Measurements from ENCODE around the gene CGNL1.
A peak's percentile ranks its signal among the peaks of the same experiment; 100 is the strongest.

The CGNL1 gene

DNA sequence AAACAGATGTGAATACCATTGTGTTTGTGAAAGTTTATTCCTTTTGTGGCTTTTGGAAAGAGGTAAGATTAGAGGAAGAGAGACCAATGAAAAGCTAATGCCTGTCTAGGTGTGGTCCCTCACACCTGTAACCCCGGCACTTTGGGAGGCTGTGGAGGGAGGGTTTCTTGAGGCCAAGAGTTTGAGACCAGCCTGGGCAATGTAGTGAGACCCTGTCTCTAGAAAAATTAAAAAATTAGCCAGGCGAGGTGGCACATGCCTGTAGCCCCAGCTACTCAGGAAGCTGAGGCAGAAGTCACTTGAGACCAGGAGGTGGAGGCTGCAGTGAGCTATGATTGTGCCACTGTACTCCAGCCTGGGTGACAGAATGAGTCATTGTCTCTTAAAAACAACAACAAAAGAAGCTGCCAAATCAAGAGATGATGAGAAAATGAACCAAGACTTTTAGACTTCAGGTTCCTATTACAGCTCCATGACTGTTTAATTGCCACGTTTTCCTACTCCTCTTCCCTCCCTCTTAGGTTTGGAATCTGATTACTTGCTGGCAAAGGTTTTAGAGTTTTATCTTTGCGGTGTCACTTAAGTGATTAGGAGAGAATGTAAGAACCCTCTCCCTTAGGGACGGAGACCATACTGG, 68.7 kb downstream of the CGNL1 start (continued):
- TF ChIP-seq ZNF416 (tag by site-specific recombination; IDR thresholded peaks at IDR 0.05) (no peak), ZNF555 (tag by site-specific recombination; conservative IDR thresholded peaks at IDR 0.05) (no peak), ZBTB8A (tag by site-specific recombination; IDR thresholded peaks at IDR 0.05) (no peak), ZNF391 (tag by site-specific recombination; IDR thresholded peaks at IDR 0.05; ENCODE audit: borderline replicate concordance, low read depth) (no peak), ZSCAN23 (tag by site-specific recombination; IDR thresholded peaks at IDR 0.05) (no peak), REST (tag by site-specific recombination; IDR thresholded peaks at IDR 0.05) (no peak), ZNF645 (tag by site-specific recombination; IDR thresholded peaks at IDR 0.05) (no peak), ZNF16 (tag by site-specific recombination; IDR thresholded peaks at IDR 0.05; ENCODE audit: low read depth) (no peak), ZNF114 (tag by site-specific recombination; IDR thresholded peaks at IDR 0.05) (no peak), GLI4 (tag by site-specific recombination; IDR thresholded peaks at IDR 0.05) (no peak), HOXA7 (CRISPR knock-in tag; IDR thresholded peaks at IDR 0.05; ENCODE audit: borderline replicate concordance) (no peak), ZNF266 (tag by site-specific recombination; IDR thresholded peaks at IDR 0.05; ENCODE audit: low read depth) (no peak), ZBTB7A (tag by site-specific recombination; IDR thresholded peaks at IDR 0.05; ENCODE audit: low read depth) (no peak), ZBTB17 (tag by site-specific recombination; IDR thresholded peaks at IDR 0.05) (no peak), RBAK (tag by site-specific recombination; IDR thresholded peaks at IDR 0.05) (no peak), TRIM28 (IDR thresholded peaks at IDR 0.05; ENCODE audit: borderline replicate concordance, low read length) (no peak), OVOL3 (tag by site-specific recombination; IDR thresholded peaks at IDR 0.05) (no peak), ZNF843 (tag by site-specific recombination; IDR thresholded peaks at IDR 0.05) (peak; percentile 45; the same call in 1 of the 2 replicates), ZNF521 (tag by site-specific recombination; IDR thresholded peaks at IDR 0.05) (no peak), ZNF155 (tag by site-specific recombination; IDR thresholded peaks at IDR 0.05) (no peak), ZNF544 (tag by site-specific recombination; IDR thresholded peaks at IDR 0.05) (no peak), ZNF24 (tag by site-specific recombination; IDR thresholded peaks at IDR 0.05) (no peak), ZNF19 (tag by site-specific recombination; IDR thresholded peaks at IDR 0.05; ENCODE audit: low read depth) (no peak), ZNF670 (tag by site-specific recombination; IDR thresholded peaks at IDR 0.05; ENCODE audit: low read depth) (no peak), ZBTB1 (tag by site-specific recombination; IDR thresholded peaks at IDR 0.05) (no peak)
- TF ChIP-seq, protein P1, sequence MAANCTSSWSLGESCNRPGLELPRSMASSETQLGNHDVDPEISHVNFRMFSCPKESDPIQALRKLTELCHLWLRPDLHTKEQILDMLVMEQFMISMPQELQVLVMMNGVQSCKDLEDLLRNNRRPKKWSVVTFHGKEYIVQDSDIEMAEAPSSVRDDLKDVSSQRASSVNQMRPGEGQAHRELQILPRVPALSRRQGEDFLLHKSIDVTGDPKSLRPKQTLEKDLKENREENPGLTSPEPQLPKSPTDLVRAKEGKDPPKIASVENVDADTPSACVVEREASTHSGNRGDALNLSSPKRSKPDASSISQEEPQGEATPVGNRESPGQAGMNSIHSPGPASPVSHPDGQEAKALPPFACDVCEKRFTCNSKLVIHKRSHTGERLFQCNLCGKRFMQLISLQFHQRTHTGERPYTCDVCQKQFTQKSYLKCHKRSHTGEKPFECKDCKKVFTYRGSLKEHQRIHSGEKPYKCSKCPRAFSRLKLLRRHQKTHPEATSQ (tag by site-specific recombination; IDR thresholded peaks at IDR 0.05), result no peak
- TF ChIP-seq, protein P2, sequence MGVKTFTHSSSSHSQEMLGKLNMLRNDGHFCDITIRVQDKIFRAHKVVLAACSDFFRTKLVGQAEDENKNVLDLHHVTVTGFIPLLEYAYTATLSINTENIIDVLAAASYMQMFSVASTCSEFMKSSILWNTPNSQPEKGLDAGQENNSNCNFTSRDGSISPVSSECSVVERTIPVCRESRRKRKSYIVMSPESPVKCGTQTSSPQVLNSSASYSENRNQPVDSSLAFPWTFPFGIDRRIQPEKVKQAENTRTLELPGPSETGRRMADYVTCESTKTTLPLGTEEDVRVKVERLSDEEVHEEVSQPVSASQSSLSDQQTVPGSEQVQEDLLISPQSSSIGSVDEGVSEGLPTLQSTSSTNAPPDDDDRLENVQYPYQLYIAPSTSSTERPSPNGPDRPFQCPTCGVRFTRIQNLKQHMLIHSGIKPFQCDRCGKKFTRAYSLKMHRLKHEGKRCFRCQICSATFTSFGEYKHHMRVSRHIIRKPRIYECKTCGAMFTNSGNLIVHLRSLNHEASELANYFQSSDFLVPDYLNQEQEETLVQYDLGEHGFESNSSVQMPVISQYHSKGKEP (tag by site-specific recombination; IDR thresholded peaks at IDR 0.05), result no peak
- TF ChIP-seq, protein P3, sequence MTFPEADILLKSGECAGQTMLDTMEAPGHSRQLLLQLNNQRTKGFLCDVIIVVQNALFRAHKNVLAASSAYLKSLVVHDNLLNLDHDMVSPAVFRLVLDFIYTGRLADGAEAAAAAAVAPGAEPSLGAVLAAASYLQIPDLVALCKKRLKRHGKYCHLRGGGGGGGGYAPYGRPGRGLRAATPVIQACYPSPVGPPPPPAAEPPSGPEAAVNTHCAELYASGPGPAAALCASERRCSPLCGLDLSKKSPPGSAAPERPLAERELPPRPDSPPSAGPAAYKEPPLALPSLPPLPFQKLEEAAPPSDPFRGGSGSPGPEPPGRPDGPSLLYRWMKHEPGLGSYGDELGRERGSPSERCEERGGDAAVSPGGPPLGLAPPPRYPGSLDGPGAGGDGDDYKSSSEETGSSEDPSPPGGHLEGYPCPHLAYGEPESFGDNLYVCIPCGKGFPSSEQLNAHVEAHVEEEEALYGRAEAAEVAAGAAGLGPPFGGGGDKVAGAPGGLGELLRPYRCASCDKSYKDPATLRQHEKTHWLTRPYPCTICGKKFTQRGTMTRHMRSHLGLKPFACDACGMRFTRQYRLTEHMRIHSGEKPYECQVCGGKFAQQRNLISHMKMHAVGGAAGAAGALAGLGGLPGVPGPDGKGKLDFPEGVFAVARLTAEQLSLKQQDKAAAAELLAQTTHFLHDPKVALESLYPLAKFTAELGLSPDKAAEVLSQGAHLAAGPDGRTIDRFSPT (tag by site-specific recombination; IDR thresholded peaks at IDR 0.05), result no peak
- TF ChIP-seq, protein P4, sequence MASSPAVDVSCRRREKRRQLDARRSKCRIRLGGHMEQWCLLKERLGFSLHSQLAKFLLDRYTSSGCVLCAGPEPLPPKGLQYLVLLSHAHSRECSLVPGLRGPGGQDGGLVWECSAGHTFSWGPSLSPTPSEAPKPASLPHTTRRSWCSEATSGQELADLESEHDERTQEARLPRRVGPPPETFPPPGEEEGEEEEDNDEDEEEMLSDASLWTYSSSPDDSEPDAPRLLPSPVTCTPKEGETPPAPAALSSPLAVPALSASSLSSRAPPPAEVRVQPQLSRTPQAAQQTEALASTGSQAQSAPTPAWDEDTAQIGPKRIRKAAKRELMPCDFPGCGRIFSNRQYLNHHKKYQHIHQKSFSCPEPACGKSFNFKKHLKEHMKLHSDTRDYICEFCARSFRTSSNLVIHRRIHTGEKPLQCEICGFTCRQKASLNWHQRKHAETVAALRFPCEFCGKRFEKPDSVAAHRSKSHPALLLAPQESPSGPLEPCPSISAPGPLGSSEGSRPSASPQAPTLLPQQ (tag by site-specific recombination; IDR thresholded peaks at IDR 0.05), result 0 out of 2 replicates have a peak, but pooled peaks have one; percentile 15
